Measurements from ENCODE around the gene MARCHF2.

GRCh38 chr19:8438236-8438635, 25.1 kb downstream of the MARCHF2 start:
- TF ChIP-seq TCF7L2 (IDR thresholded peaks at IDR 0.05; ENCODE audit: borderline replicate concordance, low read depth, low read length) (no peak), ZBTB7A (tag by site-specific recombination; IDR thresholded peaks at IDR 0.05; ENCODE audit: low read depth) (no peak), ZNF324 (tag by site-specific recombination; IDR thresholded peaks at IDR 0.05) (no peak), ZNF529 (tag by site-specific recombination; IDR thresholded peaks at IDR 0.05; ENCODE audit: insufficient replicate concordance) (no peak), ZNF777 (tag by site-specific recombination; IDR thresholded peaks at IDR 0.05; ENCODE audit: borderline replicate concordance) (no peak), ZBTB21 (tag by site-specific recombination; IDR thresholded peaks at IDR 0.05) (no peak), EGR2 (tag by site-specific recombination; IDR thresholded peaks at IDR 0.05; ENCODE audit: low read depth) (no peak), ZBTB17 (tag by site-specific recombination; IDR thresholded peaks at IDR 0.05) (no peak), ZNF433 (tag by site-specific recombination; IDR thresholded peaks at IDR 0.05; ENCODE audit: low read depth) (no peak), ZBTB1 (tag by site-specific recombination; IDR thresholded peaks at IDR 0.05) (no peak), ZBTB20 (tag by site-specific recombination; IDR thresholded peaks at IDR 0.05) (no peak), ZFHX2 (tag by site-specific recombination; conservative IDR thresholded peaks at IDR 0.05) (no peak)
- TF ChIP-seq, protein P1, sequence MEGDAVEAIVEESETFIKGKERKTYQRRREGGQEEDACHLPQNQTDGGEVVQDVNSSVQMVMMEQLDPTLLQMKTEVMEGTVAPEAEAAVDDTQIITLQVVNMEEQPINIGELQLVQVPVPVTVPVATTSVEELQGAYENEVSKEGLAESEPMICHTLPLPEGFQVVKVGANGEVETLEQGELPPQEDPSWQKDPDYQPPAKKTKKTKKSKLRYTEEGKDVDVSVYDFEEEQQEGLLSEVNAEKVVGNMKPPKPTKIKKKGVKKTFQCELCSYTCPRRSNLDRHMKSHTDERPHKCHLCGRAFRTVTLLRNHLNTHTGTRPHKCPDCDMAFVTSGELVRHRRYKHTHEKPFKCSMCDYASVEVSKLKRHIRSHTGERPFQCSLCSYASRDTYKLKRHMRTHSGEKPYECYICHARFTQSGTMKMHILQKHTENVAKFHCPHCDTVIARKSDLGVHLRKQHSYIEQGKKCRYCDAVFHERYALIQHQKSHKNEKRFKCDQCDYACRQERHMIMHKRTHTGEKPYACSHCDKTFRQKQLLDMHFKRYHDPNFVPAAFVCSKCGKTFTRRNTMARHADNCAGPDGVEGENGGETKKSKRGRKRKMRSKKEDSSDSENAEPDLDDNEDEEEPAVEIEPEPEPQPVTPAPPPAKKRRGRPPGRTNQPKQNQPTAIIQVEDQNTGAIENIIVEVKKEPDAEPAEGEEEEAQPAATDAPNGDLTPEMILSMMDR (tag by site-specific recombination; IDR thresholded peaks at IDR 0.05), result no peak
- TF ChIP-seq, protein P2, sequence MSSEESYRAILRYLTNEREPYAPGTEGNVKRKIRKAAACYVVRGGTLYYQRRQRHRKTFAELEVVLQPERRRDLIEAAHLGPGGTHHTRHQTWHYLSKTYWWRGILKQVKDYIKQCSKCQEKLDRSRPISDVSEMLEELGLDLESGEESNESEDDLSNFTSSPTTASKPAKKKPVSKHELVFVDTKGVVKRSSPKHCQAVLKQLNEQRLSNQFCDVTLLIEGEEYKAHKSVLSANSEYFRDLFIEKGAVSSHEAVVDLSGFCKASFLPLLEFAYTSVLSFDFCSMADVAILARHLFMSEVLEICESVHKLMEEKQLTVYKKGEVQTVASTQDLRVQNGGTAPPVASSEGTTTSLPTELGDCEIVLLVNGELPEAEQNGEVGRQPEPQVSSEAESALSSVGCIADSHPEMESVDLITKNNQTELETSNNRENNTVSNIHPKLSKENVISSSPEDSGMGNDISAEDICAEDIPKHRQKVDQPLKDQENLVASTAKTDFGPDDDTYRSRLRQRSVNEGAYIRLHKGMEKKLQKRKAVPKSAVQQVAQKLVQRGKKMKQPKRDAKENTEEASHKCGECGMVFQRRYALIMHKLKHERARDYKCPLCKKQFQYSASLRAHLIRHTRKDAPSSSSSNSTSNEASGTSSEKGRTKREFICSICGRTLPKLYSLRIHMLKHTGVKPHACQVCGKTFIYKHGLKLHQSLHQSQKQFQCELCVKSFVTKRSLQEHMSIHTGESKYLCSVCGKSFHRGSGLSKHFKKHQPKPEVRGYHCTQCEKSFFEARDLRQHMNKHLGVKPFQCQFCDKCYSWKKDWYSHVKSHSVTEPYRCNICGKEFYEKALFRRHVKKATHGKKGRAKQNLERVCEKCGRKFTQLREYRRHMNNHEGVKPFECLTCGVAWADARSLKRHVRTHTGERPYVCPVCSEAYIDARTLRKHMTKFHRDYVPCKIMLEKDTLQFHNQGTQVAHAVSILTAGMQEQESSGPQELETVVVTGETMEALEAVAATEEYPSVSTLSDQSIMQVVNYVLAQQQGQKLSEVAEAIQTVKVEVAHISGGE (tag by site-specific recombination; conservative IDR thresholded peaks at IDR 0.05; ENCODE audit: low read depth), result no peak
